Prostate gland (tissue), 2 donors: ENCODE results near the gene MDC1. TPM values are rescaled to one million over a fixed set of nuclear protein-coding genes. Genes with fewer than 3 reads are reported as not detected.

Source experiments
- DNase-seq: peaks from one replicate; pipeline ENCODE4 v3.0.0-alpha.2; 2019; ENCODE audit warnings: low spot score
- H3K27ac ChIP-seq, 2 donors: fragments of 200-600 bp; sonication (generic); 2 replicates each; pipeline ENCODE4 v1.5.1; 2017 to 2019
- H3K27me3 ChIP-seq: fragments of 200-600 bp; sonication (generic); replicated peaks from 2 replicates; pipeline ENCODE4 v1.5.1; 2019; ENCODE audit not compliant: insufficient read depth
- H3K36me3 ChIP-seq, 2 donors: fragments of 200-600 bp; sonication (generic); 1 replicate in 1 of 2; 2 replicates in 1 of 2; pipeline versions ENCODE4 v1.5.1 to v1.8.1; 2017 to 2019
- H3K4me1 ChIP-seq: fragments of 200-600 bp; sonication (generic); replicated peaks from 2 replicates; pipeline ENCODE4 v1.5.1; 2019
- H3K4me3 ChIP-seq, 2 donors: fragments of 200-600 bp; sonication (generic); 2 replicates each; pipeline ENCODE4 v1.5.1; 2017 to 2019
- H3K9me3 ChIP-seq: fragments of 200-600 bp; sonication (generic); 2 replicates; pipeline ENCODE4 v1.5.1; 2017
- CTCF ChIP-seq, 4 experiments: fragments of 200-600 bp in 2 of 4; fragments of 450-650 bp in 2 of 4; sonication (generic) in 2 of 4; IDR thresholded peaks; 1 replicate in 3 of 4; 2 replicates in 1 of 4; pipeline ENCODE4 v1.5.1; 2016 to 2019; ENCODE audit warnings: antibody characterized with exemption in 4 of 4, mild to moderate bottlenecking in 2 of 4, moderate library complexity in 2 of 4
- POLR2A ChIP-seq: fragments of 450-650 bp; IDR thresholded peaks from one replicate; pipeline ENCODE4 v1.6.1; 2016; ENCODE audit warnings: antibody characterized with exemption, mild to moderate bottlenecking
- POLR2AphosphoS5 ChIP-seq: sonication (generic); formaldehyde crosslinking; IDR thresholded peaks from one replicate; pipeline ENCODE4 v1.6.1; 2017; ENCODE audit warnings: antibody characterized with exemption
- WGBS: methylation state at CpG from one replicate; pipeline ENCODE4 v1.1.5; 2018; 5-methylcytosine and 5-hydroxymethylcytosine counted together
- intact Hi-C: fragments of 100-400 bp; cut with DNase I; formaldehyde crosslinking; loops from one replicate; pipeline ENCODE4 v1.14.2; 2022
- total RNA-seq, 2 donors: library from RNA; depleted of rRNA; stranded (reverse); fragments of >200 nt; gene quantifications; one replicate each; pipeline ENCODE4 v1.1.0, GENCODE V29; 2016

Gene MDC1
- total RNA-seq, 2 donors from 2014 or later = 20.5 to 26.3 TPM

DNA sequence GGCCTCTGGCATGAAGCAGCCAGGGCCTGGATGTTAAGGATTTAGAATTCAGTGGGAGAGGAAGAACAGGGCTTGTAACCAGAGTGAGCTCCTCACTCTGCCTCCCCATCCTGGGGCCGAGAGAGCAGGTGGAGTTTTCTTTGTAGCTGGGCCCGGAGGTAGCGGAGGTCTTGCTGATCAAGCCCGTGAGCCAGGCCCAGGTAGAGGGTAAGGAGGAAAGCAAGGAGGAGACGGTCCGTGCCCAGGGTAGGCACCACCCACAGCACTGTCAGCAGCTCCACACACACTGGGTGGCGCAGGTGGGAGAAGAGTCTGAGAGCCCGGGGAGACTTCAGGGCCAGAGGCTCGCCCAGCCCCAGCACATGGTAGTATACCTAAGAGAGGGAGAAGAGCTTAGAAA is 28.5 kb downstream of the MDC1 start:
- H3K4me1 ChIP-seq = peaks cover 4% of the 10 kb centered on the region
- no peak overlapping the region for H3K4me3 ChIP-seq
- H3K9me3 ChIP-seq = no peaks in the 10 kb centered on the region
- 80% methylated on average over 9 of the region's 9 CpGs for WGBS
- H3K36me3 ChIP-seq = no peaks in the 10 kb centered on the region
- TF ChIP-seq POLR2AphosphoS5 = no peak
- TF ChIP-seq POLR2A = no peak
- TF ChIP-seq CTCF (IDR thresholded peaks at IDR 0.05) = no peak
- no peak for DNase-seq
- H3K27me3 ChIP-seq = no peaks in the 10 kb centered on the region
- H3K27ac ChIP-seq = peak overlapping the region in 1 of 2 donors; percentile 97
- intact Hi-C loops = loop anchor here (5.0 kb wide), 1 partner anchor 71 kb away; the partner anchor contains the start of genes MRPS18B and PPP1R10

DNA sequence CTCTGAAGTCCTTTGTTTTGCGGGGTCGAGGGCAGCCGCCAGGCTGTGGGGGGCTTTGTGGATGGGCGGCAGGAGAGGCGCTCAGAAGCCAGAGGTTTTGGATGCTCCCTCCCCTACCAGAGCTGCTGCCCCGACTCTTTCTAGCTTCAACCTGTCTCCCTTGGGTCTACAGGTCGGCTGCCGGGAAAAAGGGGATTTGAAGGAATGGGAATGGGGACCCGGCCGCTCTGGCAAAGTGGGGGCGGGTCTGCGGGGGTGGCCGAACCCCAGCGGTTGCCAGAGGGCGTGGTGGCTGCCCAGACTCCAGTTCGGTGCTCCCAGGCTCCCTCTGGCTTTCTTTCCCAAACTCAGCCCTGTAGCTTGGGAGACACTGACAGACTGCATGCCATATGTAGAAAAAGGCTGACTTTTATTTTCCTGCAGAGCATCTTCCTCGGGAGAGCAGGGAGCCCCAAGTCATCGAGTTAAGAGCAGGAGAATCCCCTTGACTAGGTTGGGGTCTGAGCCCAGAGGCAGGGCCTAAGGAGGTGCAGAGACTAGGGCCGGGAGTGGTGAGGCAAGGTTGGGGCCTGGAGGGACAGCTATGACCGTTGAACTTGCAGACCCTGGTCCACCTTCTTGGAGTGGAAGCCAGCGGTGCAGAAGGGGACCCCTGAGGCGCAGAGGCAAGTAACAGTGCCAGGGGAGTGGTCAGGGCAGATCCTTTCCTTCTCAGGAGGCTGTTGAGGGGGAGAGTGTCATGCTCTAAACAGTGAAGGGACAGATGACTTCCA is 29.2 kb downstream of the MDC1 start:
- Histone ChIP-seq H3K9me3 (no peaks in the 10 kb centered on the region), H3K27me3 (no peaks in the 10 kb centered on the region), H3K36me3 (no peaks in the 10 kb centered on the region), H3K27ac (peak overlapping the region; percentile 92 to 97), H3K4me3 (peak overlapping the region; percentile 66 to 88), H3K4me1 (peaks cover 4% of the 10 kb centered on the region)
- DNase-seq = no peak
- WGBS = 10% methylated on average over 22 of the region's 22 CpGs
- TF ChIP-seq POLR2AphosphoS5 (no peak), CTCF (IDR thresholded peaks at IDR 0.05) (peak in 1 of 4 experiments; percentile 29)
- intact Hi-C loops = loop anchor here (2.0 to 5.0 kb wide), 2 partner anchors 33 to 71 kb away; partner anchors contain the start of genes MRPS18B, PPP1R10 and TUBB

- peak; percentile 76 for DNase-seq
- intact Hi-C loops = loop anchor here (2.0 to 5.0 kb wide), 2 partner anchors 34 to 70 kb away; partner anchors contain the start of genes MRPS18B, PPP1R10 and TUBB
- Histone ChIP-seq H3K9me3 (no peaks in the 10 kb centered on the region), H3K27ac (peak overlapping the region; percentile 92 to 97), H3K4me3 (peak overlapping the region; percentile 66 to 88), H3K27me3 (no peaks in the 10 kb centered on the region), H3K4me1 (peaks cover 4% of the 10 kb centered on the region), H3K36me3 (no peaks in the 10 kb centered on the region)
- under 1% methylated on average over 52 of the region's 52 CpGs for WGBS
- TF ChIP-seq POLR2A (peak; percentile 63), CTCF (IDR thresholded peaks at IDR 0.05) (no peak), POLR2AphosphoS5 (peak; percentile 74)
Measured at GRCh38 chr6:30686908-30687658, 30.0 kb downstream of the MDC1 start.

DNA sequence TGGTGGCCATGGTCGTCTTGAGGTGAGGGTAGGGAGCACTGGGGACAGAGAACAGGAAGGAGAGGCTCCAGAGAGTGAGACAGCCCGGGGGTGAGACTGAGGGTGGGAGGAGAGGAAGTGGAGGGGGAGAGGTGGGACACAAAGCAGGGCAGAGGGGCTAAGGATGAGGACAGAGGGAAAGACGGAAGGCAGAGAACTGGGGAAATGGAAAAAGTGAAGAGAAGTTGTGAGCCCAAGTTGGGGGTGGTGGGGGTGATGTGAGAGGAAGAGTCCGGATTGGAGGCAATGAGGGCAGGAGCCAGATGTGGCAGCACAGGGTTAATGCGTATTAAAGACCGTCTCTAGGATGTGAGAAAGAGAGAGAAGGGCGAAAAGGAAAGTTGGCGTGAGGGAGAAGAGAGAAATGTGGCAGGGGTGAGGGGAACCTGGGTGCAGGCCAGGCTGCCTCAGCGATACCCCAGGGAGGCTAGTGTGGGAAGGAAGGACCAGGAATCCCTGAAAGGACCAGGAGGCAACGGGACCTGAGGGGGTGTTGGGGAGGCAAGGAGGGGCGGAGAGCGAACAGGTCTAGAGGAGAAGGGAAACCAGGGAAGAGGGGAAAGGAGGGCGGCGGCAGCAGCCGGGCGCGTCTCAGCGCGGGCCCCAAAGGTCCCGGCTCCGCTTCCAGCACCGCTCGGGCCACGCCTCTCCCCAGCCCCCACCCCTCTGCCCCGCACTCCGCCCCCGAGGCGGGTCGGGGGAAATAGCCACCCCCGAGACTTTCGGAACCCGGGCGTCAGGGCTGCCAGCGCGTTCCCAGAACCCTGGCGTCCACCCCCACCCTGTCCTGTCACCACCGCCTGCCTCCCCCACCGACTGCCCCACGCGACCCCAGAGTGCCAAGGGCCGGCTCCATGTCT is 30.8 kb downstream of the MDC1 start, which contains the start of gene PPP1R18:
TSS of gene PPP1R18 (minus strand) at position 637 of the 899 bp plus-strand sequence. CDS start at position 10, 627 bp downstream.
- no peaks in the 10 kb centered on the region for H3K36me3 ChIP-seq
- H3K4me1 ChIP-seq = peaks cover 4% of the 10 kb centered on the region
- intact Hi-C loops = loop anchor here (2.0 to 5.0 kb wide), 2 partner anchors 35 to 69 kb away; partner anchors contain the start of genes MRPS18B, PPP1R10 and TUBB
- 2% methylated on average over 41 of the region's 41 CpGs for WGBS
- H3K27me3 ChIP-seq = no peaks in the 10 kb centered on the region
- H3K4me3 ChIP-seq = peak within 1 kb of the TSS; percentile 66 to 88
- peak within 1 kb of the TSS; percentile 92 to 97 for H3K27ac ChIP-seq
- DNase-seq = peak; percentile 69
- no peaks in the 10 kb centered on the region for H3K9me3 ChIP-seq
- TF ChIP-seq POLR2A (peak; percentile 59), CTCF (IDR thresholded peaks at IDR 0.05) (no peak), POLR2AphosphoS5 (peak; percentile 8)
